ENCODE measurements around the gene RELN.

DNA sequence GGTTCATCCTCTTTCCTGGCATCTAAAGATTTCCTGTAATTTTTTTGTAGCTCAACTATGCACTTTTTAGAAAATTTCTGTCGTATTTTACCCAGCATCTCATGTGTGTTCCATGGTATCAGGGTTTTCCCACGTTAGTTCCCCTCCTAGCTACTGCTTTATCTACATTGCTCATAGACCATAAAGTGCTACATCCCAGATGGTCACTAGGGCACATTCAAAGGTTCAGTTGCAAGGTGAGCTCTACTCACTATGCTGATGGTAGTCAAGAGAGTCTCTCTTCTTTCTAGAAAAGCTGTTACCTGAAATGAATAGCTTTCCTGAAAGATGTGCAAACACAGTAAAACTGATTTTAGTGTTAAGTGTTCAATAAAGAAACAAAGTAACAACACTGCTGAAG lies 33.5 kb downstream of the RELN start:
- TF ChIP-seq POLR2A (IDR thresholded peaks at IDR 0.05) (no peak), CTCF (IDR thresholded peaks at IDR 0.05) (no peak)

All from heart left ventricle (tissue), 13 donors.